Mesenchymal stem cell (in vitro differentiated cells and primary cell): ENCODE measurements around the gene CLEC1B.
"Not testable (repeated sequence)": the region's sequence is repeated elsewhere in the genome, so short reads cannot be mapped to it uniquely, and the experiment has no call there.

Experiments
- DNase-seq: peaks from one replicate; pipeline ENCODE4 v3.0.0-alpha.2; 2013
- H2AFZ ChIP-seq: one replicate; pipeline ENCODE4 v1.6.1; 2013; ENCODE audit warnings: low read depth, mild to moderate bottlenecking, control low read depth, inconsistent platforms, low read length, moderate library complexity
- H2AK5ac ChIP-seq: 2 replicates; pipeline ENCODE4 v1.6.1; 2013; ENCODE audit warnings: low read length, moderate library complexity, mild to moderate bottlenecking, inconsistent platforms; ENCODE audit not compliant: severe bottlenecking
- H2BK120ac ChIP-seq: one replicate; pipeline ENCODE4 v1.6.1; 2013; ENCODE audit warnings: low read depth, mild to moderate bottlenecking, inconsistent platforms, low read length, moderate library complexity
- H2BK12ac ChIP-seq, 2 experiments: one replicate each; pipeline ENCODE4 v1.6.1; 2013; ENCODE audit warnings: inconsistent platforms in 2 of 2, low read length in 2 of 2, mild to moderate bottlenecking in 2 of 2, moderate library complexity in 2 of 2, control low read depth in 1 of 2
- H2BK15ac ChIP-seq: one replicate; pipeline ENCODE4 v1.6.1; 2013; ENCODE audit warnings: mild to moderate bottlenecking, low read depth, inconsistent platforms; ENCODE audit not compliant: poor library complexity, severe bottlenecking
- H2BK5ac ChIP-seq: 2 replicates; pipeline ENCODE4 v1.6.1; 2013; ENCODE audit warnings: low read depth, mild to moderate bottlenecking, low read length, control low read depth, inconsistent platforms; ENCODE audit not compliant: poor library complexity, severe bottlenecking
- H3K14ac ChIP-seq, 2 experiments: one replicate each; pipeline ENCODE4 v1.6.1; 2013; ENCODE audit warnings: inconsistent platforms in 2 of 2, low read length in 2 of 2, control low read depth in 1 of 2, mild to moderate bottlenecking in 1 of 2, moderate library complexity in 1 of 2
- H3K18ac ChIP-seq, 2 experiments: one replicate each; pipeline ENCODE4 v1.6.1; 2013; ENCODE audit warnings: inconsistent platforms in 2 of 2, low read length in 2 of 2, control low read depth in 1 of 2, low read depth in 1 of 2, mild to moderate bottlenecking in 1 of 2
- H3K23ac ChIP-seq, 2 experiments: one replicate each; pipeline ENCODE4 v1.6.1; 2013; ENCODE audit warnings: inconsistent platforms in 2 of 2, low read length in 2 of 2, mild to moderate bottlenecking in 2 of 2, moderate library complexity in 2 of 2, control low read depth in 1 of 2
- H3K27ac ChIP-seq: 2 replicates; pipeline ENCODE4 v1.5.1; 2013; ENCODE audit warnings: mild to moderate bottlenecking, moderate library complexity, low read length, control low read depth, inconsistent platforms; ENCODE audit not compliant: poor library complexity, severe bottlenecking
- H3K27me3 ChIP-seq, 2 experiments: 2 replicates each; pipeline versions ENCODE4 v1.6.1 to v1.7.0; 2013; ENCODE audit warnings: low read length in 2 of 2, mild to moderate bottlenecking in 2 of 2, moderate library complexity in 2 of 2, control low read depth in 1 of 2, inconsistent platforms in 1 of 2; ENCODE audit not compliant: control insufficient read depth in 1 of 2, insufficient read depth in 1 of 2
- H3K36me3 ChIP-seq, 2 experiments: 2 replicates each; pipeline versions ENCODE4 v1.6.1 to v1.7.0; 2013; ENCODE audit warnings: low read length in 2 of 2, control low read depth in 1 of 2, inconsistent platforms in 1 of 2, low read depth in 1 of 2, mild to moderate bottlenecking in 1 of 2; ENCODE audit not compliant: insufficient read depth in 2 of 2, control insufficient read depth in 1 of 2
- H3K4ac ChIP-seq, 2 experiments: one replicate each; pipeline ENCODE4 v1.6.1; 2013; ENCODE audit warnings: inconsistent platforms in 2 of 2, low read length in 2 of 2, mild to moderate bottlenecking in 2 of 2, moderate library complexity in 2 of 2, control low read depth in 1 of 2, low read depth in 1 of 2
- H3K4me1 ChIP-seq: 2 replicates; pipeline ENCODE4 v1.6.1; 2013; ENCODE audit warnings: low read depth, low read length, control low read depth; ENCODE audit not compliant: control insufficient read depth, insufficient read depth
- H3K4me2 ChIP-seq: 2 replicates; pipeline ENCODE4 v1.6.1; 2013; ENCODE audit warnings: low read length, mild to moderate bottlenecking, inconsistent platforms; ENCODE audit not compliant: poor library complexity, severe bottlenecking
- H3K4me3 ChIP-seq, 2 experiments: 2 replicates each; pipeline versions ENCODE4 v1.5.1 to v1.7.0; 2013; ENCODE audit warnings: low read length in 2 of 2, mild to moderate bottlenecking in 2 of 2, control low read depth in 1 of 2, low read depth in 1 of 2; ENCODE audit not compliant: insufficient read depth in 1 of 2
- H3K79me1 ChIP-seq: replicated peaks from 2 replicates; pipeline ENCODE4 v1.6.1; 2013; ENCODE audit warnings: mild to moderate bottlenecking, control low read depth, low read length, inconsistent platforms; ENCODE audit not compliant: poor library complexity, severe bottlenecking
- H3K9ac ChIP-seq: 2 replicates; pipeline ENCODE4 v1.7.0; 2013; ENCODE audit warnings: mild to moderate bottlenecking, low read length, moderate library complexity
- H3K9me3 ChIP-seq: 2 replicates; pipeline ENCODE4 v1.7.0; 2013; ENCODE audit warnings: mild to moderate bottlenecking, low read length; ENCODE audit not compliant: control insufficient read depth
- H4K8ac ChIP-seq: one replicate; pipeline ENCODE4 v1.6.1; 2013; ENCODE audit warnings: inconsistent platforms, mild to moderate bottlenecking, low read length, moderate library complexity
- H4K91ac ChIP-seq: one replicate; pipeline ENCODE4 v1.6.1; 2013; ENCODE audit warnings: mild to moderate bottlenecking, low read length, inconsistent platforms
- WGBS: methylation state at CpG from one replicate; pipeline ENCODE4 v1.1.7; 2013; ENCODE audit warnings: mixed read lengths; 5-methylcytosine and 5-hydroxymethylcytosine counted together

The CLEC1B gene

GRCh38 chr12:9961106-9961505 is 37.8 kb downstream of the CLEC1B start:
- Histone ChIP-seq H3K23ac (no peak overlapping the region), H2AFZ (no peak overlapping the region), H3K4me3 (no peak overlapping the region), H2BK12ac (no peak overlapping the region), H4K91ac (no peak overlapping the region), H3K4me1 (no peaks in the 10 kb centered on the region), H3K4me2 (no peak overlapping the region), H3K36me3 (no peaks in the 10 kb centered on the region), H3K4ac (no peak overlapping the region), H3K14ac (no peak overlapping the region), H3K9me3 (no peaks in the 10 kb centered on the region), H3K79me1 (no peaks in the 10 kb centered on the region), H2BK15ac (no peak overlapping the region), H4K8ac (no peak overlapping the region), H3K27me3 (no peaks in the 10 kb centered on the region), H3K27ac (no peak overlapping the region), H3K18ac (no peak overlapping the region), H2AK5ac (no peak overlapping the region), H2BK120ac (no peak overlapping the region), H2BK5ac (no peak overlapping the region), H3K9ac (no peak overlapping the region)
- WGBS: 100% methylated on average over 3 of the region's 3 CpGs
- DNase-seq: no peak

- H3K36me3 ChIP-seq: no peaks in the 10 kb centered on the region
- no peak overlapping the region for H3K4ac ChIP-seq
- no peak overlapping the region for H3K18ac ChIP-seq
- no peak overlapping the region for H2BK15ac ChIP-seq
- no peaks in the 10 kb centered on the region for H3K27me3 ChIP-seq
- no peak overlapping the region for H3K14ac ChIP-seq
- no peak overlapping the region for H3K4me3 ChIP-seq
- no peak overlapping the region for H2BK120ac ChIP-seq
- no peak overlapping the region for H2BK5ac ChIP-seq
- H3K4me2 ChIP-seq: no peak overlapping the region
- H2BK12ac ChIP-seq: no peak overlapping the region
- H3K79me1 ChIP-seq: no peaks in the 10 kb centered on the region
- no peak overlapping the region for H3K27ac ChIP-seq
- no peak overlapping the region for H4K91ac ChIP-seq
- no peak overlapping the region for H3K9ac ChIP-seq
- no peak overlapping the region for H2AFZ ChIP-seq
- no peak overlapping the region for H2AK5ac ChIP-seq
- no peak overlapping the region for H3K23ac ChIP-seq
- 78% methylated on average over 5 of the region's 5 CpGs for WGBS
- H3K9me3 ChIP-seq: no peaks in the 10 kb centered on the region
- no peak overlapping the region for H4K8ac ChIP-seq
- H3K4me1 ChIP-seq: no peaks in the 10 kb centered on the region
- no peak for DNase-seq
These were observed 38.3 kb downstream of the CLEC1B start for GRCh38 chr12:9960590-9960989.

- Histone ChIP-seq H3K4me3 (no peak overlapping the region), H3K14ac (no peak overlapping the region), H3K18ac (no peak overlapping the region), H3K4me1 (no peaks in the 10 kb centered on the region), H2BK120ac (no peak overlapping the region), H3K36me3 (no peaks in the 10 kb centered on the region), H4K8ac (no peak overlapping the region), H2BK5ac (no peak overlapping the region), H3K9ac (no peak overlapping the region), H3K79me1 (no peaks in the 10 kb centered on the region), H3K27me3 (no peaks in the 10 kb centered on the region), H2BK12ac (no peak overlapping the region), H3K4me2 (no peak overlapping the region), H2AK5ac (no peak overlapping the region), H4K91ac (no peak overlapping the region), H2AFZ (no peak overlapping the region), H3K4ac (no peak overlapping the region), H3K9me3 (no peaks in the 10 kb centered on the region), H2BK15ac (no peak overlapping the region), H3K27ac (no peak overlapping the region), H3K23ac (no peak overlapping the region)
- no peak for DNase-seq
These were observed 41.1 kb downstream of the CLEC1B start for GRCh38 chr12:9957834-9958233.

GRCh38 chr12:9952954-9953729 is 45.8 kb downstream of the CLEC1B start:
- H3K9me3 ChIP-seq, H2AK5ac ChIP-seq, H3K4me3 ChIP-seq, H3K4ac ChIP-seq, H3K4me1 ChIP-seq, H3K23ac ChIP-seq, H4K8ac ChIP-seq, H2BK120ac ChIP-seq, H3K27me3 ChIP-seq, DNase-seq, H2BK5ac ChIP-seq, H3K27ac ChIP-seq, H3K18ac ChIP-seq, H3K79me1 ChIP-seq, H4K91ac ChIP-seq, H3K36me3 ChIP-seq, H3K9ac ChIP-seq, H3K14ac ChIP-seq, H2AFZ ChIP-seq, H2BK12ac ChIP-seq, H3K4me2 ChIP-seq, H2BK15ac ChIP-seq: not testable (repeated sequence)
- 98% methylated on average over 10 of the region's 55 CpGs for WGBS
